NCI-H524 (cell line): Measurements from ENCODE around the gene EPHX1.

Source experiments
- DNase-seq, 2 experiments: peaks; one replicate each; lab custom pipeline; 2025; lab: John Stamatoyannopoulos, UW

EPHX1 gene

GRCh38 chr1:225842788-225843425 is 33.0 kb downstream of the EPHX1 start:
- DNase-seq: peak in 1 of 2 experiments; percentile 65

DNA sequence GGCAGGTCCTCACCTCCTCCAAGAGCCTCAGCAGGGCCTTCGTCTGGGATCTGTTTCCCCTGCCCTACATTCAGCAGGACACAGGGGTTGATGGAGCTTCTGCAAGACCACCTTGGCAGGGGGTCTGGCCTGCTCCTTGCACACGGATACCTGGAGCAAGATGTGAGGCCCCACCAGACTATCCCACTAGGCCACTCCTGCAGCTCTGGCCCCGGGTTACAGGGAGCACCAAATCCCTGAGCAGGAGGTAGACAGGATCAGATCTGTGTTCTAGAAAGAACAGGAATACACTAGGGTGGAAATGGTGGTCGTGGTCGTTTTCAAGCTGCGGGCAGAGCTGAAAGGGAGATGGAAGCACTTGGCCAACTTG is 33.5 kb downstream of the EPHX1 start:
- DNase-seq: no peak

DNA sequence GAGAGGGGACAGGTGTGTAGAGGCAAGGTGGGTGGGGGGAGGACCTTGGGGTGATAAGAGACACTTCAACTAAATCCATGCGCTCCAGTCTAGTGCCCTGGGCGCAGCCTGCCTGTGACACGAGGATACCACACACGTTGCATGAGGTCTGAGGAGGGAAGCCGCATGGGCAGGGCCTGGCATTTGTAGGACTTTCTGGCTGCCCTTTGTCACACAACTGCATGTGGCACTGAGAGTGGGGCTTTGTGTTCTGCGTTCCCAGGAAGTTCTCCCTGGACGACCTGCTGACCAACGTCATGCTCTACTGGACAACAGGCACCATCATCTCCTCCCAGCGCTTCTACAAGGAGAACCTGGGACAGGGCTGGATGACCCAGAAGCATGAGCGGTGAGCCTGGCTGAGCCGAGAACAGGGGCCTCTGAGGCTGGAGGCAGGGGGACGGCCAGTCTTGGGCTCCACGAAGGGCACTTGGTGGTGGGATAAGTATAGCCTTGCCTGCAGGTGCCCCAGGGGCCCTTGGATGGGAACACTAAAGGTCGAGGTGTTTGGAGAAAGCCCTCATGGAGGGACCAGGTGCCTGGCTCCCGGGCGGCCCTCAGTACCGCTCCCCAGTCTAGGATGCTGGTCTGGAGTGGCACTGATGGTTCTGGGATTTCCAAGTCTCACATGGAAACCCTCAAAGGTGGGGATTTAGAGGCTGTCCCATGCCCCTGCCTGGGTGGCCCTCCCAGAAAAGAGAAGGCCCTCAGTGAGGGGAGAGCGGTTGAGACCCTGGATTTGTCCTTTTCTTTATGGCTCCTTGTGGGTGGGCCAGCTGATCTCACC is 34.5 kb downstream of the EPHX1 start:
- DNase-seq: no peak

- DNase-seq: no peak
Measured at GRCh38 chr1:225845097-225845496, 35.2 kb downstream of the EPHX1 start.

DNA sequence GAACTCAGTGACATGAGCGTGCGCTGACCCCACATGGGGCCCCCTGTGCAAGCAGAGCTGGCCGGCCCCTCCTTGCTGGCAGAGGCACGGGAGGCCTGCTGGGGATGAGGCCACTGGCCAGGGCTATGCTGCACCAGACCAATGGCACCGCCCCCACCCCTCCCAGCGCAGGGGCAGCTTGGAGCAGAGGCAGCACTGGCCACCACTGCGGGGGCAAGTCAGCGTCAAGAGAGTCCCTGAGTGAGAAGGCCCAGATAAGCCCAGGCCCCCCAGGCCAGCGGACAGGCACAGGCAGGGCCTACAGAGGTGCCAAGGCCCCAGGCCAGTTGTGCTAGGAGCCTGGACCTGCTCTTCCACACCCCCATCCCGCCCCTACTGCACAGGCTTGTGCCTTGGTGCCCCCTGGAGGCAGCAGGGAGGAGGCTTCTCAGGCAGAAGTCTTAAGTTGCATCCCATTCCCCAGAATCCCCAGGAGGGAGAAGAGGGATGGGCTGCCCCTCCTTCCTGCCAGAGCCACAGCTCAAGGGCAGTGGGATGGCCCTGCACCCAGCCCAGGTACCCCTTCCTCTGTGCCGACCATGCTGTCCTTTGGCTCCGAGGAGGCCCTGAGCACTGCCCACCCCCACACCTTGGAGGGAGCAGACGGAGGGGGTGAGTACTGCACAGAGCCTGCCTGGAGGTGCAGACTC is 35.8 kb downstream of the EPHX1 start:
- peak; percentile 72 to 73 for DNase-seq

- no peak for DNase-seq
Measured at GRCh38 chr1:225846331-225847310, 36.7 kb downstream of the EPHX1 start.

- peak in 1 of 2 experiments; percentile 10 for DNase-seq
Measured at GRCh38 chr1:225847610-225848009, 37.7 kb downstream of the EPHX1 start.

DNA sequence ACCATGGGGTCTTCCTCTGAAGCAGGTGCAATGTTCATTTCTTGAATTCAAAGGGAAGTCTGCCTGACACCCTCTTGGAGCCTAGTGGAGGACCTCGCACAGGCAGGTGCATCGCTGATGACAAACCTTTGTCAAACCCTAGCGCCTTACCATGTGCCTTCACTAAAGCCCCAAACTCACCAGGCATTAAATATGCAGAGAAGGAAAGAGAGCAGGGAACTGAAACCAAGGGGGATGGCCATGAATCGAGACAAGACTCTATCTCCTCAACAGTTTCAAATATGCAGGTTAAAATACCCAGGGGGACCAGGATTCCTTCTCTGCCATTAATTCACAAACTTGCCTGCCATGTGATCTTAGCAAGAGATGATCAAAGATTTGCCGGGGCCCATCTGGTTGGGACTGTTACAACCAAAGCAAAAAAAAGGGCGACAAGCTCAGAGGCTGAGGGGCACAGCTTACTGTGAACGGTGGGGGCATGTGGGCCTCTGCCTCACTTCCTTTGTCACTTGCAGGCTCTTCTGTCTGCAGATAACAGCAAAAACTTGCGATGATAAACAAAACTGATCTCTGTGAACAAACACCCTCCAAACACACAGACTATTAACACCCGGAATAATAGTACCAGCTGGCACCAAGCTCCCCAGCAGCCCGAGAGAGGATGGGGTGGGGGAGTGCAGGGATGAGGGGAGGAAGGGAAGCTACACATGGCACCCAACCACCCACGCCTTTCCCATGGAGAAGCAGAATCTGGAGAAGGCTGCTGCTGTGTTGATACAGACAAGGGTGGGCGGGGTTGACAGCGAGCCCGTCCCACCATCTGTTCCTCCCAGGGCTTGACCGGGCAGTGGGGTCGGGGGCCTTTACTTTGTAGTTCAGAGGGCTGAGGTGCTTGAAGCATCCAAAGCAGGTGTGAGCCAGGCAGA is 38.4 kb downstream of the EPHX1 start:
- DNase-seq: peak; percentile 63 to 89

GRCh38 chr1:225849925-225850324 is 40.0 kb downstream of the EPHX1 start:
- DNase-seq: no peak

DNA sequence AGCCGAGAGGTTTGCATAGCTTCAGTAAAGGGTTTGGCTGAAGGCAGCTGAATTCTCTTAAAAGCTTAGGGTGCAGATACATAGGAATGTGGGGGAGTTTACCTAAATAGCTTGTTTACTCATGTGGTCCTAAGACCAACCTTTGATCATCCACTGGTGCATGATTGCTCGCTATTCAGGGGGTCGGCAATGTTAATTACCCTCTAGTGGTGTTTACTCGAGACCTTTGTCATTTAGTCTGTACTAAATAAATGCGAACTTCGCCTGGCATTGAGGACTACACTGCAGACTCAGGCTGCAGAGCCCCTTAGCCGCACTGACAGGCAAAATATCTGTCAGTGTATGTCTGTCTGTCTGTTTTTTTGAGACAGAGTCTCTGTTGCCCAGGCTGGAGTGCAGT is 40.4 kb downstream of the EPHX1 start:
- no peak for DNase-seq

DNA sequence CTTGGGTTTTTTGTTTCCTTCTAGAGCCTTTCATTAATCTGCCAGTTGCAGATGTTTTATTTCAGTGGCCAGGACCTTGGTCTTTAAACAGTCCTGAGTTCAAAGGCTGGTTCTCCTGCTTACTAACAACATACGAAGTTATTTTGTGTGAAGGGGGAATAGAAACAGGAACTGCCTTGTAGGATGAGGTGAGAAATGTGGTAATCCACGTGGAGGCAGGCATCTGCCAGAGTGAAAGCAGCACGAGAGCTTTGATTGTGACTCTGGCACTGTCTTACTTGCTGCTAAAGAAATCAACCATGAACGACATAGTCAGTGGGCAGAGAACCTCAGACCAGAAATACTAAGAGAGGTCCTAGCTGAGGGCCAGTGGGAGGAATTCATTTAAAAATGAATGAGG is 41.9 kb downstream of the EPHX1 start:
- no peak for DNase-seq

GRCh38 chr1:225852413-225853124 is 42.6 kb downstream of the EPHX1 start:
- DNase-seq: no peak

GRCh38 chr1:225853441-225853840 is 43.5 kb downstream of the EPHX1 start:
- DNase-seq: no peak

DNA sequence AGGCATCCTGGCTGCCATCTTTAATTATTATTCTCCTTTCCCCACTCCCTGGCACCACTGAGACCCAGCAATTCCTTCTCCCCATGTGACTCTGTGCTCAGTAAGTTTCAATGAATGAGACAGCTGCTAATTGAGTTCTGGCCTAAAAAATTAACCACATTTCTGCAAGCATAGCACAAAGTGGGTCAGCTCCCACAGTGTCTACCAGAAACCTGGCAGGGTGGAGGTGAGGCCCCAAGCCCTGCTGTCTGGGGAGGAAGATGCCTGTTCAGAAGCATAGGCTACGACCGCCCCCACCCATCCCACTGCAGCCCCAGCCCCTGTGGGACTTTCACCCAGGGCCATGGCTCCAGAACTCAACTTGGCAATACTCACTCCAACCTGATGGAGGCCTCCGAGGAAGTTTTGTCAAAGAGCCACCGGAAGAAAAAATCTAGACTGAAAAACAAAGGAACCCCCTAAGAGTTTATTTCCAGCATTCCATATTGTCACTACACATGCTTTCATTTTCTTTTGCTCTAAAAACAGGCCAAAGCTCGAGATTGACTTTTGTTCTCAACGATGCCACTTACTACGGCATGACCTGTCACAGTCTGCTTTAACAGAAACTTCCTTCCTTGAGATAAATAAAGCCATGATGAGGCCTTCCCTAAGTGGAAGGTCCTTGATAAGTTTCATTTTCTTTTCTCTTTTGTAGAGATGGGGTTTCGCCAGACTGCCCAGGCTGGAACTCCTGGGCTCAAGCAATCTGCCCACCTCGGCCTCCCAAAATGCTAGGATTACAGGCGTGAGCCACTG is 45.8 kb downstream of the EPHX1 start:
- no peak for DNase-seq

DNA sequence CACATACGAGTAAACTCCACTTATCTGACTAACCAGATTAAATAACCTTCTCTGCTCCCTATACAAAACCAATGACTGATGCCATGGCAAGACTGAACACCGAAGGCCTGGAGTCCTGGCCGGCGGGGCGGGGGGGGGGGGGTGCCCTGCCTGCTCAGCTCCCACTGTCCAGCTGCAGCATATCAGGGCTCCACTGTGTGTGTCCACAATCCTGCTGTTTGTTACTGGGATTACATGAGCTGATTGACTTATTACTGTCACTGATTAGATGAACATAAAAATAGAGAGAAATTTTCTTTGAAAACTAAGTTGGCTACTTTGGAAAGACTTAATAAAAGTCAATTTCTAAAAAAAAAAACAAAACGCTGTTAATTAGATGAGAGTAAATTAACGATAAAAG is 47.3 kb downstream of the EPHX1 start:
- no peak for DNase-seq

GRCh38 chr1:225859151-225859550 is 49.2 kb downstream of the EPHX1 start:
- DNase-seq: no peak

DNA sequence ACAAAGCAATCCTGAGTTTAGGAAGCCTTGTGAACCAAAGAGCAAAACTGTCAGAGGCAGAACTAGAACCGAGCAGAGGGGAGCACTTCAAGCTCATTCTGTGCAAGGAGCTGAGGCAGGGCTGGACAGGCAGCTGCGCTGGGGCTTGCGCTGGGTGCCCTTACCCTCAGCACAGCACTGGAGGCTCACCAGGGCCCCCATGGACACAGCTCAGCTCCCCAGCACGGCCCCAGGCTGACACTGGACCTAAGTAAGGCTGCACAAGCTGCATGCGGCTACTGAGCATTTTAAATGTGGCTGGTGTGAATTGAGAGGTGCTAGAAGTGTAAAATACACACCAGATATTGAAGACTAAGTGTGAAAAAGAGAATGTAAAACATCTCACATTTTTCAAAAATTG is 50.2 kb downstream of the EPHX1 start:
- no peak for DNase-seq

- DNase-seq: no peak
Measured at GRCh38 chr1:225860876-225861441, 51.0 kb downstream of the EPHX1 start.
